ENCODE data around the gene MYPN. TPM values are rescaled to one million over a fixed set of nuclear protein-coding genes. Genes with fewer than 3 reads are reported as not detected.

MYPN gene
- total RNA-seq, 1 donor from 2014 or later = 1.0 TPM

GRCh38 chr10:68108051-68108450, 1.2 kb upstream of the MYPN start:
- no peak for DNase-seq (ENCODE audit: extremely low spot score, unreplicated experiment)
- Mint-ChIP-seq H3K9me3 (ENCODE audit: unreplicated experiment) (no peaks in the 10 kb centered on the region), H3K36me3 (ENCODE audit: unreplicated experiment) (no peaks in the 10 kb centered on the region), H3K4me3 (ENCODE audit: unreplicated experiment) (no peak overlapping the region), H3K4me1 (ENCODE audit: unreplicated experiment) (peaks cover 76% of the 10 kb centered on the region), H3K27ac (ENCODE audit: unreplicated experiment) (no peak overlapping the region), H3K27me3 (ENCODE audit: unreplicated experiment) (no peaks in the 10 kb centered on the region)
- no peak for TF ChIP-seq CTCF (IDR thresholded peaks at IDR 0.05)

GRCh38 chr10:68108653-68109052, 635 bp upstream of the MYPN start:
- DNase-seq (ENCODE audit: extremely low spot score, unreplicated experiment) = no peak
- no peak for TF ChIP-seq CTCF (IDR thresholded peaks at IDR 0.05)
- Mint-ChIP-seq H3K4me3 (ENCODE audit: unreplicated experiment) (no peak overlapping the region), H3K27ac (ENCODE audit: unreplicated experiment) (no peak overlapping the region), H3K4me1 (ENCODE audit: unreplicated experiment) (peaks cover 71% of the 10 kb centered on the region), H3K27me3 (ENCODE audit: unreplicated experiment) (no peaks in the 10 kb centered on the region), H3K9me3 (ENCODE audit: unreplicated experiment) (no peaks in the 10 kb centered on the region), H3K36me3 (ENCODE audit: unreplicated experiment) (no peaks in the 10 kb centered on the region)

GRCh38 chr10:68110027-68110426, 739 bp downstream of the MYPN start:
- Mint-ChIP-seq H3K36me3 (ENCODE audit: unreplicated experiment) (no peaks in the 10 kb centered on the region), H3K4me1 (ENCODE audit: unreplicated experiment) (peaks cover 64% of the 10 kb centered on the region), H3K4me3 (ENCODE audit: unreplicated experiment) (peak overlapping the region; percentile 45), H3K27me3 (ENCODE audit: unreplicated experiment) (no peaks in the 10 kb centered on the region), H3K27ac (ENCODE audit: unreplicated experiment) (peak overlapping the region; percentile 81), H3K9me3 (ENCODE audit: unreplicated experiment) (no peaks in the 10 kb centered on the region)
- DNase-seq (ENCODE audit: extremely low spot score, unreplicated experiment) = no peak
- no peak for TF ChIP-seq CTCF (IDR thresholded peaks at IDR 0.05)

- Mint-ChIP-seq H3K27me3 (ENCODE audit: unreplicated experiment) (no peaks in the 10 kb centered on the region), H3K4me3 (ENCODE audit: unreplicated experiment) (no peak overlapping the region), H3K9me3 (ENCODE audit: unreplicated experiment) (no peaks in the 10 kb centered on the region), H3K27ac (ENCODE audit: unreplicated experiment) (no peak overlapping the region), H3K36me3 (ENCODE audit: unreplicated experiment) (peaks cover 3% of the 10 kb centered on the region), H3K4me1 (ENCODE audit: unreplicated experiment) (peaks cover 49% of the 10 kb centered on the region)
- DNase-seq (ENCODE audit: extremely low spot score, unreplicated experiment) = no peak
- no peak for TF ChIP-seq CTCF (IDR thresholded peaks at IDR 0.05)
Observed at GRCh38 chr10:68111584-68111983, 2.3 kb downstream of the MYPN start.

GRCh38 chr10:68112837-68113236, 3.5 kb downstream of the MYPN start:
- H3K27ac Mint-ChIP-seq (ENCODE audit: unreplicated experiment) = no peak overlapping the region
- H3K27me3 Mint-ChIP-seq (ENCODE audit: unreplicated experiment) = no peaks in the 10 kb centered on the region
- H3K4me1 Mint-ChIP-seq (ENCODE audit: unreplicated experiment) = peaks cover 38% of the 10 kb centered on the region
- TF ChIP-seq CTCF (IDR thresholded peaks at IDR 0.05) = no peak
- DNase-seq (ENCODE audit: extremely low spot score, unreplicated experiment) = no peak
- H3K4me3 Mint-ChIP-seq (ENCODE audit: unreplicated experiment) = no peak overlapping the region
- H3K36me3 Mint-ChIP-seq (ENCODE audit: unreplicated experiment) = peaks cover 3% of the 10 kb centered on the region
- no peaks in the 10 kb centered on the region for H3K9me3 Mint-ChIP-seq (ENCODE audit: unreplicated experiment)

Measured in osteocyte (in vitro differentiated cells).